HepG2 (cell line): ENCODE results near the gene SEMA6B. TPM values are rescaled to one million over a fixed set of nuclear protein-coding genes. Genes with fewer than 3 reads are reported as not detected.
A peak's percentile ranks its signal among the peaks of the same experiment; 100 is the strongest.

Experiments used
- AGO2 ChIP-seq: fragments of 200-400 bp; formaldehyde crosslinking; optimal IDR thresholded peaks from 2 replicates; pipeline ENCODE3; 2017; ENCODE audit warnings: mild to moderate bottlenecking, low read depth, low read length, moderate library complexity
- EHMT2 ChIP-seq: fragments of 200-600 bp; sonication (generic); IDR thresholded peaks from 2 replicates; pipeline ENCODE4 v1.7.0; 2017; ENCODE audit warnings: antibody characterized with exemption, low read depth, low read length, borderline replicate concordance
- PHB2 ChIP-seq: fragments of 450-650 bp; IDR thresholded peaks from 2 replicates; pipeline ENCODE4 v1.6.1; 2018; ENCODE audit not compliant: partially characterized antibody
- ZIK1 ChIP-seq: sonication (generic); formaldehyde crosslinking; IDR thresholded peaks from 2 replicates; pipeline ENCODE4 v1.5.0; 2020; ENCODE audit warnings: mild to moderate bottlenecking, low read depth, missing genetic modification reagents, borderline replicate concordance
- ZMYM2 ChIP-seq: sonication (generic); formaldehyde crosslinking; IDR thresholded peaks from 2 replicates; pipeline ENCODE4 v1.8.0; 2022; ENCODE audit warnings: mild to moderate bottlenecking, missing genetic modification reagents
- ZNF333 ChIP-seq: sonication (generic); formaldehyde crosslinking; IDR thresholded peaks from 2 replicates; pipeline ENCODE4 v1.4.0; 2020; ENCODE audit warnings: mild to moderate bottlenecking, missing genetic modification reagents, borderline replicate concordance
- ZNF766 ChIP-seq: sonication (generic); formaldehyde crosslinking; IDR thresholded peaks from 2 replicates; pipeline ENCODE4 v1.5.0; 2020; ENCODE audit warnings: missing genetic modification reagents, borderline replicate concordance
- ZNF780A ChIP-seq: sonication (generic); formaldehyde crosslinking; IDR thresholded peaks from 2 replicates; pipeline ENCODE4 v1.8.0; 2022; ENCODE audit warnings: mild to moderate bottlenecking, missing genetic modification reagents, moderate library complexity
- polyA plus RNA-seq, 8 experiments: library from polyadenylated mRNA; depleted of rRNA in 3 of 8; stranded (reverse) in 7 of 8; unstranded in 1 of 8; fragments of >200 nt; fragmentation: Illumina TruSeq in 4 of 8; extraction: Trizol in 4 of 8; gene quantifications; 2 replicates each; pipeline versions ENCODE4 v1.2.1 to v1.2.3, GENCODE V29; 2011 to 2016; ENCODE audit warnings: low read depth in 4 of 8, missing spikeins in 1 of 8, mixed read lengths in 1 of 8; ENCODE audit not compliant: insufficient read depth in 1 of 8
- total RNA-seq, 5 experiments: library from RNA; depleted of rRNA; stranded (reverse); fragments of >200 nt; fragmentation: Illumina TruSeq; extraction: Trizol; gene quantifications; 2 replicates each; pipeline ENCODE4 v1.2.3, GENCODE V29; 2016; ENCODE audit warnings: low read depth in 1 of 5
- TF ChIP-seq, protein P1 (sequence below): sonication (generic); formaldehyde crosslinking; IDR thresholded peaks from 2 replicates; pipeline ENCODE4 v1.4.0; 2020; ENCODE audit warnings: missing genetic modification reagents, borderline replicate concordance
- TF ChIP-seq, protein P2 (sequence below): IDR thresholded peaks from 2 replicates; pipeline ENCODE4 v1.6.1; 2016; ENCODE audit warnings: low read depth
- TF ChIP-seq, protein P3 (sequence below): IDR thresholded peaks from 2 replicates; pipeline ENCODE4 v1.6.1; 2016; ENCODE audit warnings: low read depth, control low read depth
- TF ChIP-seq, protein P4 (sequence below): sonication (generic); formaldehyde crosslinking; IDR thresholded peaks from 2 replicates; pipeline ENCODE4 v1.5.0; 2020; ENCODE audit warnings: missing genetic modification reagents
- TF ChIP-seq, protein P5 (sequence below): sonication (generic); formaldehyde crosslinking; IDR thresholded peaks from 2 replicates; pipeline ENCODE4 v1.4.0; 2020; ENCODE audit warnings: mild to moderate bottlenecking, missing genetic modification reagents
- TF ChIP-seq, protein P6 (sequence below): sonication (generic); formaldehyde crosslinking; IDR thresholded peaks from 2 replicates; pipeline ENCODE4 v1.5.0; 2020; ENCODE audit warnings: mild to moderate bottlenecking, missing genetic modification reagents

SEMA6B gene
- total and polyA plus RNA-seq, 2 of the 13 experiments (the other 11 are each of a cell fraction or from before 2014, with no cell fraction given) = 45.5 to 67.1 TPM

DNA sequence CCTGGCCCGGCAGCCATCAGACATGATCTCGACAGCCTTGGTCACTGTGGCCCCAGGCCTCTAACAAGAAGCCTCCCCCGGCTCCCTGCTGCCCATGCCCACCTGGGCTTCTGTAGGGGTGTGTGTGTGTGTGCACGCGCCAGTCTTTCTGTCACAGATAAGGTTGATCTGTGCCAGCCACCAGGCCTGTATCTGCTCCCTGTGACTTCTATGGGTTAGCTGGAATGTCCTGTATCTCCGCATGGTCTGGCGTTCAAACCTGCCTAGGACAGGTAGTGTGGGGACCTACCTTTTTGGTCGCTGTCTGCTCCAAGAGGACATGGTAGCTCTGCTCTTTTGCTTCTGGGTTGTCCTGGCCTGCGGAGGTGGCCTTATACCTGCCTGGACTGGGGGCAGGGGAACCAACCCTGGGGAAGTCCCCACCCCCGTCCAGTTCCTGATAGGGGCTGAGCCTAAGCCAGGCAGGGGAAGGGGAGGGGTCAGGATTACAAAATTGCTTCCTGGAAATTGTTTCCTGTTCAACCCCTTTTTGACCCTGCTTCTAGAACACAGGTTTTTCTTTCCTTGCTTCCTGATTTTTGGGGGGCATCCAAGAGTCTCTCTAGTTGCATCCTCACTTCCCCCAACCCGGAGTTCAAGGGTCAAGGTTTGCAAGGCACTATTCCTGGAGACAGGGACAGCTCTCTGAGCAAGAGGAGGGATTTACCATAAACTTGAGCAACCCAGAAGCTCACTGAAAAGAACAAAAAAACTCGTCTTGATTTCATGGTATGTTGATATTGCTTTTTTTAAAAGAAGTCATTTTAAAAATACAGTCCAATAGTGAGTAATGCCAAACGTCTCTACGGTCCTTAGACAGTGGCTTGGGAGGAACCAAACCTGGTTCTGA, 19.5 kb downstream of the SEMA6B start, which contains the start of gene LRG1 (continued):
- TF ChIP-seq, protein P1, sequence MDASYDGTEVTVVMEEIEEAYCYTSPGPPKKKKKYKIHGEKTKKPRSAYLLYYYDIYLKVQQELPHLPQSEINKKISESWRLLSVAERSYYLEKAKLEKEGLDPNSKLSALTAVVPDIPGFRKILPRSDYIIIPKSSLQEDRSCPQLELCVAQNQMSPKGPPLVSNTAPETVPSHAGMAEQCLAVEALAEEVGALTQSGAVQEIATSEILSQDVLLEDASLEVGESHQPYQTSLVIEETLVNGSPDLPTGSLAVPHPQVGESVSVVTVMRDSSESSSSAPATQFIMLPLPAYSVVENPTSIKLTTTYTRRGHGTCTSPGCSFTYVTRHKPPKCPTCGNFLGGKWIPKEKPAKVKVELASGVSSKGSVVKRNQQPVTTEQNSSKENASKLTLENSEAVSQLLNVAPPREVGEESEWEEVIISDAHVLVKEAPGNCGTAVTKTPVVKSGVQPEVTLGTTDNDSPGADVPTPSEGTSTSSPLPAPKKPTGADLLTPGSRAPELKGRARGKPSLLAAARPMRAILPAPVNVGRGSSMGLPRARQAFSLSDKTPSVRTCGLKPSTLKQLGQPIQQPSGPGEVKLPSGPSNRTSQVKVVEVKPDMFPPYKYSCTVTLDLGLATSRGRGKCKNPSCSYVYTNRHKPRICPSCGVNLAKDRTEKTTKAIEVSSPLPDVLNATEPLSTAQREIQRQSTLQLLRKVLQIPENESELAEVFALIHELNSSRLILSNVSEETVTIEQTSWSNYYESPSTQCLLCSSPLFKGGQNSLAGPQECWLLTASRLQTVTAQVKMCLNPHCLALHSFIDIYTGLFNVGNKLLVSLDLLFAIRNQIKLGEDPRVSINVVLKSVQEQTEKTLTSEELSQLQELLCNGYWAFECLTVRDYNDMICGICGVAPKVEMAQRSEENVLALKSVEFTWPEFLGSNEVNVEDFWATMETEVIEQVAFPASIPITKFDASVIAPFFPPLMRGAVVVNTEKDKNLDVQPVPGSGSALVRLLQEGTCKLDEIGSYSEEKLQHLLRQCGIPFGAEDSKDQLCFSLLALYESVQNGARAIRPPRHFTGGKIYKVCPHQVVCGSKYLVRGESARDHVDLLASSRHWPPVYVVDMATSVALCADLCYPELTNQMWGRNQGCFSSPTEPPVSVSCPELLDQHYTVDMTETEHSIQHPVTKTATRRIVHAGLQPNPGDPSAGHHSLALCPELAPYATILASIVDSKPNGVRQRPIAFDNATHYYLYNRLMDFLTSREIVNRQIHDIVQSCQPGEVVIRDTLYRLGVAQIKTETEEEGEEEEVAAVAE (CRISPR knock-in tag) = peak; percentile 88; the same call in 1 of the 2 replicates
- TF ChIP-seq ZNF780A (no peak; the same call in 1 of the 2 replicates), ZMYM2 (CRISPR knock-in tag) (no peak), AGO2 (no peak), EHMT2 (no peak), PHB2 (no peak), ZIK1 (CRISPR knock-in tag) (no peak), ZNF333 (CRISPR knock-in tag) (no peak), ZNF766 (CRISPR knock-in tag) (no peak)
- TF ChIP-seq, protein P2, sequence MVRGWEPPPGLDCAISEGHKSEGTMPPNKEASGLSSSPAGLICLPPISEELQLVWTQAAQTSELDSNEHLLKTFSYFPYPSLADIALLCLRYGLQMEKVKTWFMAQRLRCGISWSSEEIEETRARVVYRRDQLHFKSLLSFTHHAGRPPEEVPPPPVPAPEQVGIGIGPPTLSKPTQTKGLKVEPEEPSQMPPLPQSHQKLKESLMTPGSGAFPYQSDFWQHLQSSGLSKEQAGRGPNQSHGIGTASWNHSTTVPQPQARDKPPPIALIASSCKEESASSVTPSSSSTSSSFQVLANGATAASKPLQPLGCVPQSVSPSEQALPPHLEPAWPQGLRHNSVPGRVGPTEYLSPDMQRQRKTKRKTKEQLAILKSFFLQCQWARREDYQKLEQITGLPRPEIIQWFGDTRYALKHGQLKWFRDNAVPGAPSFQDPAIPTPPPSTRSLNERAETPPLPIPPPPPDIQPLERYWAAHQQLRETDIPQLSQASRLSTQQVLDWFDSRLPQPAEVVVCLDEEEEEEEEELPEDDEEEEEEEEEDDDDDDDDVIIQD (CRISPR knock-in tag) = no peak
- TF ChIP-seq, protein P3, sequence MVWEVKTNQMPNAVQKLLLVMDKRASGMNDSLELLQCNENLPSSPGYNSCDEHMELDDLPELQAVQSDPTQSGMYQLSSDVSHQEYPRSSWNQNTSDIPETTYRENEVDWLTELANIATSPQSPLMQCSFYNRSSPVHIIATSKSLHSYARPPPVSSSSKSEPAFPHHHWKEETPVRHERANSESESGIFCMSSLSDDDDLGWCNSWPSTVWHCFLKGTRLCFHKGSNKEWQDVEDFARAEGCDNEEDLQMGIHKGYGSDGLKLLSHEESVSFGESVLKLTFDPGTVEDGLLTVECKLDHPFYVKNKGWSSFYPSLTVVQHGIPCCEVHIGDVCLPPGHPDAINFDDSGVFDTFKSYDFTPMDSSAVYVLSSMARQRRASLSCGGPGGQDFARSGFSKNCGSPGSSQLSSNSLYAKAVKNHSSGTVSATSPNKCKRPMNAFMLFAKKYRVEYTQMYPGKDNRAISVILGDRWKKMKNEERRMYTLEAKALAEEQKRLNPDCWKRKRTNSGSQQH (CRISPR knock-in tag) = 0 out of 2 replicates have a peak, but pooled peaks have one; percentile 37
- TF ChIP-seq, protein P4, sequence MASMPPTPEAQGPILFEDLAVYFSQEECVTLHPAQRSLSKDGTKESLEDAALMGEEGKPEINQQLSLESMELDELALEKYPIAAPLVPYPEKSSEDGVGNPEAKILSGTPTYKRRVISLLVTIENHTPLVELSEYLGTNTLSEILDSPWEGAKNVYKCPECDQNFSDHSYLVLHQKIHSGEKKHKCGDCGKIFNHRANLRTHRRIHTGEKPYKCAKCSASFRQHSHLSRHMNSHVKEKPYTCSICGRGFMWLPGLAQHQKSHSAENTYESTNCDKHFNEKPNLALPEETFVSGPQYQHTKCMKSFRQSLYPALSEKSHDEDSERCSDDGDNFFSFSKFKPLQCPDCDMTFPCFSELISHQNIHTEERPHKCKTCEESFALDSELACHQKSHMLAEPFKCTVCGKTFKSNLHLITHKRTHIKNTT (CRISPR knock-in tag) = no peak
- TF ChIP-seq, protein P5, sequence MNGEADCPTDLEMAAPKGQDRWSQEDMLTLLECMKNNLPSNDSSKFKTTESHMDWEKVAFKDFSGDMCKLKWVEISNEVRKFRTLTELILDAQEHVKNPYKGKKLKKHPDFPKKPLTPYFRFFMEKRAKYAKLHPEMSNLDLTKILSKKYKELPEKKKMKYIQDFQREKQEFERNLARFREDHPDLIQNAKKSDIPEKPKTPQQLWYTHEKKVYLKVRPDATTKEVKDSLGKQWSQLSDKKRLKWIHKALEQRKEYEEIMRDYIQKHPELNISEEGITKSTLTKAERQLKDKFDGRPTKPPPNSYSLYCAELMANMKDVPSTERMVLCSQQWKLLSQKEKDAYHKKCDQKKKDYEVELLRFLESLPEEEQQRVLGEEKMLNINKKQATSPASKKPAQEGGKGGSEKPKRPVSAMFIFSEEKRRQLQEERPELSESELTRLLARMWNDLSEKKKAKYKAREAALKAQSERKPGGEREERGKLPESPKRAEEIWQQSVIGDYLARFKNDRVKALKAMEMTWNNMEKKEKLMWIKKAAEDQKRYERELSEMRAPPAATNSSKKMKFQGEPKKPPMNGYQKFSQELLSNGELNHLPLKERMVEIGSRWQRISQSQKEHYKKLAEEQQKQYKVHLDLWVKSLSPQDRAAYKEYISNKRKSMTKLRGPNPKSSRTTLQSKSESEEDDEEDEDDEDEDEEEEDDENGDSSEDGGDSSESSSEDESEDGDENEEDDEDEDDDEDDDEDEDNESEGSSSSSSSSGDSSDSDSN (CRISPR knock-in tag) = peak; percentile 39; the same call in 1 of the 2 replicates
- TF ChIP-seq, protein P6, sequence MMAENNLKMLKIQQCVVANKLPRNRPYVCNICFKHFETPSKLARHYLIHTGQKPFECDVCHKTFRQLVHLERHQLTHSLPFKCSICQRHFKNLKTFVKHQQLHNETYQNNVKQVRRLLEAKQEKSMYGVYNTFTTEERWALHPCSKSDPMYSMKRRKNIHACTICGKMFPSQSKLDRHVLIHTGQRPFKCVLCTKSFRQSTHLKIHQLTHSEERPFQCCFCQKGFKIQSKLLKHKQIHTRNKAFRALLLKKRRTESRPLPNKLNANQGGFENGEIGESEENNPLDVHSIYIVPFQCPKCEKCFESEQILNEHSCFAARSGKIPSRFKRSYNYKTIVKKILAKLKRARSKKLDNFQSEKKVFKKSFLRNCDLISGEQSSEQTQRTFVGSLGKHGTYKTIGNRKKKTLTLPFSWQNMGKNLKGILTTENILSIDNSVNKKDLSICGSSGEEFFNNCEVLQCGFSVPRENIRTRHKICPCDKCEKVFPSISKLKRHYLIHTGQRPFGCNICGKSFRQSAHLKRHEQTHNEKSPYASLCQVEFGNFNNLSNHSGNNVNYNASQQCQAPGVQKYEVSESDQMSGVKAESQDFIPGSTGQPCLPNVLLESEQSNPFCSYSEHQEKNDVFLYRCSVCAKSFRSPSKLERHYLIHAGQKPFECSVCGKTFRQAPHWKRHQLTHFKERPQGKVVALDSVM (CRISPR knock-in tag) = no peak
